GM19372 (cell line): ENCODE results near the gene BACH2.
"Not testable (repeated sequence)": the region's sequence is repeated elsewhere in the genome, so short reads cannot be mapped to it uniquely, and the experiment has no call there.

Source experiments
- ATAC-seq: cut with Tn5 transposase; IDR thresholded peaks from one replicate; pipeline ENCODE4 v1.9.1; 2021; ENCODE audit warnings: mild to moderate bottlenecking, low read depth, moderate library complexity; ENCODE audit not compliant: unreplicated experiment

BACH2 gene

GRCh38 chr6:90296341-90297114 is at the start of gene BACH2:
TSS of gene BACH2 (minus strand) at chr6:90296843. CDS start at chr6:90008844, 287,999 bp downstream.
- peak; percentile 69 for ATAC-seq

- no peak for ATAC-seq
These were observed 46.9 kb upstream of the BACH2 start for GRCh38 chr6:90343576-90343975.

GRCh38 chr6:90338409-90338808 is 41.8 kb upstream of the BACH2 start:
- ATAC-seq: no peak

- ATAC-seq: no peak
These were observed 39.8 kb upstream of the BACH2 start for GRCh38 chr6:90336388-90336947.

- ATAC-seq: no peak
These were observed 37.3 kb upstream of the BACH2 start for GRCh38 chr6:90333928-90334327.

GRCh38 chr6:90332978-90333543 is 36.4 kb upstream of the BACH2 start:
- not testable (repeated sequence) for ATAC-seq

- no peak for ATAC-seq
These were observed 32.9 kb upstream of the BACH2 start for GRCh38 chr6:90329386-90330077.

- ATAC-seq: no peak
These were observed 31.4 kb upstream of the BACH2 start for GRCh38 chr6:90328004-90328403.

GRCh38 chr6:90326404-90327057 is 29.9 kb upstream of the BACH2 start:
- ATAC-seq: no peak

GRCh38 chr6:90323706-90324105 is 27.1 kb upstream of the BACH2 start:
- no peak for ATAC-seq

GRCh38 chr6:90322976-90323474 is 26.4 kb upstream of the BACH2 start:
- ATAC-seq: no peak

GRCh38 chr6:90319979-90320685 is 23.5 kb upstream of the BACH2 start:
- ATAC-seq: no peak

- ATAC-seq: no peak
These were observed 22.4 kb upstream of the BACH2 start for GRCh38 chr6:90319044-90319443.

GRCh38 chr6:90315986-90316385 is 19.3 kb upstream of the BACH2 start:
- no peak for ATAC-seq

- no peak for ATAC-seq
These were observed 18.8 kb upstream of the BACH2 start for GRCh38 chr6:90315354-90315950.

- no peak for ATAC-seq
These were observed 17.9 kb upstream of the BACH2 start for GRCh38 chr6:90314514-90314913.

- ATAC-seq: no peak
These were observed 14.9 kb upstream of the BACH2 start for GRCh38 chr6:90311569-90311968.

GRCh38 chr6:90305800-90306448 is 9.3 kb upstream of the BACH2 start:
- ATAC-seq: no peak

GRCh38 chr6:90304308-90304707 is 7.7 kb upstream of the BACH2 start:
- ATAC-seq: no peak
